NT2/D1 (cell line): ENCODE results near the gene FAM184B.

Experiments
- SUZ12 ChIP-seq: IDR thresholded peaks from 2 replicates; pipeline ENCODE4 v1.6.1; 2011; ENCODE audit not compliant: insufficient read length, insufficient read depth; ENCODE audit errors: extremely low read depth
- ZNF274 ChIP-seq: IDR thresholded peaks from 2 replicates; pipeline ENCODE4 v1.6.1; 2011; ENCODE audit warnings: mild to moderate bottlenecking, low read depth, low read length

DNA sequence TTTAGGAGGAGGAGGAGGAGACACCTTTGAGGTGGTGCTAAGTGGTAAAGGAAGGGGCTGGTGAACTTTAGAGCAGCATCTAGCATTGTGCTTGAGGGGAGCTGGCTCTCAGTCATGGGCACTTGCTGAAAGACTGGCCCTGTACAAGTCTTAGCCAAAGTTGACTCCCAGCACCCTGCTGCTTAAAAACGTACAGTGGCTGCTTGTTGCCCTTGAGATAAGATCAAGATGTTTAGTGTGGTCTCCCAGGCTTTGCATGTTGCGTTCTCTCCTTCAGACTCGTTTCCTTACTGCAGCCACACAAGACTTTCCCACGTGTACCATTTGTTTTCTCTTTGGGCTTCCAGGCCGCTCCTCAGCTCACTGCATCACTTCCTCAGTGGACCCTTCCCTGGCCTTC, 165.1 kb downstream of the FAM184B start:
- TF ChIP-seq ZNF274, result no peak
- TF ChIP-seq SUZ12, result no peak
